GM21528 (cell line): ENCODE measurements around the gene PPP1R1C.

ENCODE experiments used
- ATAC-seq: cut with Tn5 transposase; IDR thresholded peaks from one replicate; pipeline ENCODE4 v1.9.1; 2021; ENCODE audit warnings: mild to moderate bottlenecking, moderate library complexity; ENCODE audit not compliant: unreplicated experiment, low FRiP score

PPP1R1C gene

GRCh38 chr2:182166406-182166805, 180.8 kb downstream of the PPP1R1C start:
- no peak for ATAC-seq

GRCh38 chr2:182166841-182167240, 181.2 kb downstream of the PPP1R1C start:
- ATAC-seq, result no peak
